ENCODE results near the gene FAM107B. TPM values are rescaled to one million over a fixed set of nuclear protein-coding genes. Genes with fewer than 3 reads are reported as not detected.

FAM107B gene
- total and polyA plus RNA-seq, 4 experiments from 2014 or later, result 191 to 346 (median 238) TPM

DNA sequence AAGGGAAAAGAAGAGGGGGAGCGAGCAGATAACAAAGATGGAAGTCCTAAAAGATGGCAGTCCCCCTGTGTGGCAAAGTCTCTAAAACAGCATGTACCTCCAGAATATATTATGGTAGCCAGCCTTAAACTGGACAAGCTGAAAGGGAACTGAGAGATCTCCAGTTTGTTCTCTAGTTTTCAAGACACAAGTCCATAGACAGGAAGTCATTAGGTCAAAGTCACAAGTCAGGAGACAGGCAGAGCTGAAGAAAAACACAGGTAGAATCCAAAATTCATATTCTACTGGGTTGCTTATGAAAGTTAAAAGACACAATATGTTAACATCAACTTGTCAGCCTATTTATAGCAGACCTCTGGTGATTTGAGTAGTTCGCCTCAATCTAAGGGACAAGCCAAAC lies 38.7 kb downstream of the FAM107B start:
- CTCF ChIA-PET (ENCODE audit: partially characterized antibody), result no interaction called here
- no peaks in the 10 kb centered on the region for H3K36me3 Mint-ChIP-seq

DNA sequence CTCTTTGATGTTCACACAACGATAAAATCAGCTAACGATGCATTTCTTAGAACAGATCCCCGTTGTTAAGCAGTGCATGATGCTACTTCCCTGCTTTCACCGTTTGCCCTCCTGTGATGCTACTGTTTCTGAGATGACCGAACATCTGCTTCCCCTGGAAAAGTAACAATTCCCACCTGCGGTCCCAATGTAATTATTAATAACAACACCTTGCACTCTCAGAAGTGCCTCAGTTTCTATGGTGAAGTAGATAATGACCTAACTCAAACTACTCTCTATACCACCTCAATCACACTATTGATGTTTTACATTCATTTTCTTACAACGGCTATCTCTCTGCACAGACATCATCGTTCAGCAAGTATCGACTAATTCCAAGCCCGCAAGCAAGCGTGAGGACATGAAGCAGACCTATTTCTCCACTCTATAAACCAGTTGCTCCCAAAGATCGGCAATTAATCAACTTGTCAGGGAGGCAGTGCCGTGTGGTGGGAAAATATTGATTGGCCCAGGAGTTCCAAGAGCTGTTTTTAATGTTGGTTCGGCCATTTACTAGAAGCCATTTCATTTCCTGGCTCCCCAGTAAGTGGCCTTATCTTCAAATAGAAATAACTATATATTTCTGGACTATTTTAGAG lies 42.7 kb downstream of the FAM107B start:
- H3K36me3 Mint-ChIP-seq, result no peaks in the 10 kb centered on the region
- peak overlapping the region in 1 of 7 donors; percentile 14 for H3K27ac Mint-ChIP-seq
- H3K4me3 ChIP-seq (ENCODE audit: low read length in 2 of 2), result no peak overlapping the region
- no peaks in the 10 kb centered on the region for H3K9me3 ChIP-seq (ENCODE audit: control insufficient read depth in 1 of 2, low read length in 2 of 2)
- H3K27ac ChIP-seq (ENCODE audit: low read depth, low read length), result no peak overlapping the region
- intact Hi-C loops (cut with micrococcal nuclease), result no loop called here
- H3K4me1 ChIP-seq (ENCODE audit: insufficient read depth, low read length), result no peaks in the 10 kb centered on the region
- DNase-seq, result no peak
- no peaks in the 10 kb centered on the region for H3K36me3 ChIP-seq (ENCODE audit: insufficient read depth, low read length)
- ChIA-PET CTCF (ENCODE audit: partially characterized antibody) (no interaction called here), POLR2A (ENCODE audit: partially characterized antibody) (no interaction called here)
- H3K9me3 Mint-ChIP-seq, result peaks cover 0 to 4% (median 0%) of the 10 kb centered on the region in 8 donors
- H3K4me3 Mint-ChIP-seq, result no peak overlapping the region
- peaks cover 0 to 3% (median 0%) of the 10 kb centered on the region in 4 donors for H3K4me1 Mint-ChIP-seq
- H3K27me3 Mint-ChIP-seq, result no peaks in the 10 kb centered on the region
- H3K27me3 ChIP-seq (ENCODE audit: insufficient read depth, low read length), result no peaks in the 10 kb centered on the region

More for the DNA sequence above, 38.7 kb downstream of the FAM107B start:
- peaks cover 0 to 5% (median 0%) of the 10 kb centered on the region in 8 donors for H3K9me3 Mint-ChIP-seq
- H3K4me3 ChIP-seq (ENCODE audit: low read length in 2 of 2), result no peak overlapping the region
- DNase-seq, result no peak
- intact Hi-C loops (cut with micrococcal nuclease), result no loop called here
- H3K27me3 ChIP-seq (ENCODE audit: insufficient read depth, low read length), result no peaks in the 10 kb centered on the region
- H3K4me1 ChIP-seq (ENCODE audit: insufficient read depth, low read length), result no peaks in the 10 kb centered on the region
- H3K36me3 ChIP-seq (ENCODE audit: insufficient read depth, low read length), result no peaks in the 10 kb centered on the region
- POLR2A ChIA-PET (ENCODE audit: partially characterized antibody), result no interaction called here
- no peaks in the 10 kb centered on the region for H3K9me3 ChIP-seq (ENCODE audit: control insufficient read depth in 1 of 2, low read length in 2 of 2)
- H3K4me1 Mint-ChIP-seq, result peaks cover 0 to 3% (median 0%) of the 10 kb centered on the region in 4 donors
- no peak overlapping the region for H3K27ac ChIP-seq (ENCODE audit: low read depth, low read length)
- H3K27me3 Mint-ChIP-seq, result no peaks in the 10 kb centered on the region
- H3K27ac Mint-ChIP-seq, result peak overlapping the region in 1 of 7 donors; percentile 35
- H3K4me3 Mint-ChIP-seq, result no peak overlapping the region

GRCh38 chr10:14728346-14728745 lies 46.4 kb downstream of the FAM107B start:
- DNase-seq, result no peak
- Histone ChIP-seq H3K27me3 (ENCODE audit: insufficient read depth, low read length) (no peaks in the 10 kb centered on the region), H3K4me3 (ENCODE audit: low read length in 2 of 2) (no peak overlapping the region), H3K36me3 (ENCODE audit: insufficient read depth, low read length) (no peaks in the 10 kb centered on the region), H3K9me3 (ENCODE audit: control insufficient read depth in 1 of 2, low read length in 2 of 2) (no peaks in the 10 kb centered on the region), H3K4me1 (ENCODE audit: insufficient read depth, low read length) (peaks cover 21% of the 10 kb centered on the region), H3K27ac (ENCODE audit: low read depth, low read length) (no peak overlapping the region)
- H3K27ac Mint-ChIP-seq, result no peak overlapping the region
- H3K36me3 Mint-ChIP-seq, result no peaks in the 10 kb centered on the region
- intact Hi-C loops (cut with micrococcal nuclease), result no loop called here
- ChIA-PET POLR2A (ENCODE audit: partially characterized antibody) (no interaction called here), CTCF (ENCODE audit: partially characterized antibody) (no interaction called here)
- no peak overlapping the region for H3K4me3 Mint-ChIP-seq
- H3K27me3 Mint-ChIP-seq, result no peaks in the 10 kb centered on the region
- H3K9me3 Mint-ChIP-seq, result peaks cover 0 to 4% (median 0%) of the 10 kb centered on the region in 8 donors
- peaks cover 21 to 26% (median 23%) of the 10 kb centered on the region in 4 donors for H3K4me1 Mint-ChIP-seq

GRCh38 chr10:14727924-14728323 lies 46.8 kb downstream of the FAM107B start:
- POLR2A ChIA-PET (ENCODE audit: partially characterized antibody), result no interaction called here
- CTCF ChIA-PET (ENCODE audit: partially characterized antibody), result no interaction called here
- Mint-ChIP-seq H3K4me1 (peaks cover 26 to 30% (median 27%) of the 10 kb centered on the region in 4 donors), H3K9me3 (peaks cover 0 to 4% (median 0%) of the 10 kb centered on the region in 8 donors), H3K36me3 (no peaks in the 10 kb centered on the region), H3K27ac (no peak overlapping the region), H3K27me3 (no peaks in the 10 kb centered on the region), H3K4me3 (no peak overlapping the region)
- Histone ChIP-seq H3K4me1 (ENCODE audit: insufficient read depth, low read length) (peaks cover 26% of the 10 kb centered on the region), H3K36me3 (ENCODE audit: insufficient read depth, low read length) (no peaks in the 10 kb centered on the region), H3K4me3 (ENCODE audit: low read length in 2 of 2) (no peak overlapping the region), H3K27ac (ENCODE audit: low read depth, low read length) (no peak overlapping the region), H3K9me3 (ENCODE audit: control insufficient read depth in 1 of 2, low read length in 2 of 2) (no peaks in the 10 kb centered on the region), H3K27me3 (ENCODE audit: insufficient read depth, low read length) (no peaks in the 10 kb centered on the region)
- intact Hi-C loops (cut with micrococcal nuclease), result no loop called here
- no peak for DNase-seq

DNA sequence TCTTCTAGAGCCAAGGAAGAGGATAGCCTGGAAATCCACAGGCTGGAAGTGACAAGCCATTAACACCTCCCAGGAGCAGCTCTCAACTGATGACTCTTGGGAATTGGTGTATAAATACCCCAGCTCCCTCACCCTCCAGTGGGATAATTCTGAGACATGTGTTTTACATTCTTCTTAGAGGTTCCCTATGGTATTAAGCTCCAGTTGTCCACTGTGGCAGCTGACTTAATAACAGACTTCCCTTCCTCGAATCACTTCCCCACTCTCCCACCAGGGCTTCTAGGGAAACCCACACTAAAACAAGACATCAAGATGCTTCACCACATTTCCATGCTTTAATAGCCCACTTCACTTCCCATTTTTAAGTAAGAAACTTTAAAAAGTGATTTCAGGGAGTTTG lies 47.2 kb downstream of the FAM107B start:
- Mint-ChIP-seq H3K4me1 (peaks cover 29 to 33% (median 31%) of the 10 kb centered on the region in 4 donors), H3K9me3 (peaks cover 0 to 4% (median 0%) of the 10 kb centered on the region in 8 donors), H3K36me3 (no peaks in the 10 kb centered on the region), H3K4me3 (peak overlapping the region in 1 of 8 donors; percentile 35), H3K27ac (peak overlapping the region in 3 of 7 donors; percentile 4 to 45 (median 22)), H3K27me3 (no peaks in the 10 kb centered on the region)
- no peak for DNase-seq
- Histone ChIP-seq H3K4me3 (ENCODE audit: low read length in 2 of 2) (no peak overlapping the region), H3K4me1 (ENCODE audit: insufficient read depth, low read length) (peaks cover 30% of the 10 kb centered on the region), H3K9me3 (ENCODE audit: control insufficient read depth in 1 of 2, low read length in 2 of 2) (no peaks in the 10 kb centered on the region), H3K27me3 (ENCODE audit: insufficient read depth, low read length) (no peaks in the 10 kb centered on the region), H3K36me3 (ENCODE audit: insufficient read depth, low read length) (no peaks in the 10 kb centered on the region), H3K27ac (ENCODE audit: low read depth, low read length) (no peak overlapping the region)
- intact Hi-C loops (cut with micrococcal nuclease), result no loop called here
- ChIA-PET POLR2A (ENCODE audit: partially characterized antibody) (no interaction called here), CTCF (ENCODE audit: partially characterized antibody) (no interaction called here)

DNA sequence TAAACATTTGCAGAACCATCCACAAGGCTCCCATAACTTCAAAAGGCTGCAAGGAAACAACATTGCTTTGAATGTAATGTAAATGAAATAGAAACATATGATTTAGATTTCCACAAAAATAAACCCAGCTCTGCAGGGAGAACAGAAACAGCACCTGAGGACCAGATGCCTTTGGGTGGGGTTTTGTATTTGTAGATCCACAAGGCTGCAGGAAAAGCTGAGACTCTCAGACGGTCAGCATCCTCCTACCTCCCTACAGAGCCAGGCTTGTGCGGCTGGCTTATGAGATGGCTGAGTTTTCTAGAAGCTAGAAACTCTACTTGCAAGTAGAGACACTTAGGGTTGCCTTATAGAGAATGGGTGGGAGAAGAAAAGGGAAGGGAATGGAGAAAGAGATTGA lies 49.8 kb downstream of the FAM107B start:
- Mint-ChIP-seq H3K36me3 (no peaks in the 10 kb centered on the region), H3K9me3 (peaks cover 0 to 4% (median 0%) of the 10 kb centered on the region in 8 donors), H3K4me3 (peak overlapping the region in 2 of 8 donors; percentile 25 to 34), H3K27me3 (no peaks in the 10 kb centered on the region), H3K27ac (peak overlapping the region in 6 of 7 donors; percentile 20 to 91 (median 68)), H3K4me1 (peaks cover 31 to 36% (median 34%) of the 10 kb centered on the region in 4 donors)
- CTCF ChIA-PET (ENCODE audit: partially characterized antibody), result no interaction called here
- intact Hi-C loops (cut with micrococcal nuclease), result no loop called here
- Histone ChIP-seq H3K36me3 (ENCODE audit: insufficient read depth, low read length) (no peaks in the 10 kb centered on the region), H3K9me3 (ENCODE audit: control insufficient read depth in 1 of 2, low read length in 2 of 2) (no peaks in the 10 kb centered on the region), H3K4me3 (ENCODE audit: low read length in 2 of 2) (no peak overlapping the region), H3K27ac (ENCODE audit: low read depth, low read length) (no peak overlapping the region), H3K4me1 (ENCODE audit: insufficient read depth, low read length) (peaks cover 34% of the 10 kb centered on the region), H3K27me3 (ENCODE audit: insufficient read depth, low read length) (no peaks in the 10 kb centered on the region)
- no peak for DNase-seq
- POLR2A ChIA-PET (ENCODE audit: partially characterized antibody), result interaction anchor here (1.1 kb wide), 1 partner anchor 119 kb away, joined by 3 read pairs; no protein-coding TSS in a partner anchor

- Mint-ChIP-seq H3K4me3 (peak overlapping the region; percentile 21 to 74 (median 44)), H3K27ac (peak overlapping the region; percentile 69 to 96 (median 91)), H3K9me3 (peaks cover 0 to 4% (median 0%) of the 10 kb centered on the region in 8 donors), H3K27me3 (no peaks in the 10 kb centered on the region), H3K36me3 (no peaks in the 10 kb centered on the region), H3K4me1 (peaks cover 31 to 36% (median 34%) of the 10 kb centered on the region in 4 donors)
- ChIA-PET CTCF (ENCODE audit: partially characterized antibody) (interaction anchor here (1.5 kb wide), 1 partner anchor 186 kb away, joined by 4 read pairs; no protein-coding TSS in a partner anchor), POLR2A (ENCODE audit: partially characterized antibody) (interaction anchor here (0.6 to 1.5 kb wide), 9 partner anchors 11 to 936 kb away, joined by 3 to 5 read pairs (median 3); no protein-coding TSS in a partner anchor)
- Histone ChIP-seq H3K4me1 (ENCODE audit: insufficient read depth, low read length) (peaks cover 34% of the 10 kb centered on the region), H3K27ac (ENCODE audit: low read depth, low read length) (peak overlapping the region; percentile 18), H3K4me3 (ENCODE audit: low read length in 2 of 2) (no peak overlapping the region), H3K9me3 (ENCODE audit: control insufficient read depth in 1 of 2, low read length in 2 of 2) (no peaks in the 10 kb centered on the region), H3K36me3 (ENCODE audit: insufficient read depth, low read length) (no peaks in the 10 kb centered on the region), H3K27me3 (ENCODE audit: insufficient read depth, low read length) (no peaks in the 10 kb centered on the region)
- DNase-seq, result peak; percentile 34 to 60 (median 47)
- intact Hi-C loops (cut with micrococcal nuclease), result loop anchor here (2.0 kb wide), 1 partner anchor 74 kb away; no protein-coding TSS in a partner anchor
Measured at GRCh38 chr10:14723052-14723689, 51.5 kb downstream of the FAM107B start.
